ENCODE results near the gene PDZD2.
A peak's percentile ranks its signal among the peaks of the same experiment; 100 is the strongest.
"Not testable (repeated sequence)": the region's sequence is repeated elsewhere in the genome, so short reads cannot be mapped to it uniquely, and the experiment has no call there.

The PDZD2 gene

DNA sequence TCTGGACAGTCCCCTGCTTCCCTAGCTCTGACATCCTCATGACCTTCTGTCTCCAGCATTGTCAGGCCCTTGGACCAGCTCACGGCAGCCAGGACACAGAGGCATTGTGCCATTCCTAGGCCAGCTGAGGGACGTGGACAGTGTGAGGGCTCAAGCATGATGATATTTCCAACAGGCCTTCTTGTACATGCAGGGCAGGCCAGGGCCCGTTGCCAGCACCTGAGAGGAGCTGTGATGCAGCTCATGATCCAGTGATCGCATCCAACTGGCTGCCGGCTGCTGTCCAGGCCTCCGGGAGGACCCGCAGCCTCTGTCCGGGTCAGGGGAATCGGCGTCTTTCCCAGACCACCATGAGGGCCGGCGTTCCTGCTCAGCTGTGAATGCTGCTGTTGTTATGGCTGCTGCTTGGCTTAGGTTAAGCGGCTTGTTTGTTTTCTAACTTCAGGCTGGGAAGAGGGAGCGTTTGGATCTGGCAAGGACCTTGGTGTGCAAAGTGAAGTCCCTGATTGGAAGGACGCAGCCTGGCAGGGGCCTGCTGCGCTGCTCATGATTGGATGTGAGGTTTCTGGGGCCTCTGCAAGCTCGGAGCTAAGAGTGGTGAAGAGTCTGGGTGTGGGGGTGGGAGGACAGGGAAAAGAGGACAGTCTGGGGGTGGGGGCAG lies 53.8 kb downstream of the PDZD2 start:
- no peak for DNase-seq

DNA sequence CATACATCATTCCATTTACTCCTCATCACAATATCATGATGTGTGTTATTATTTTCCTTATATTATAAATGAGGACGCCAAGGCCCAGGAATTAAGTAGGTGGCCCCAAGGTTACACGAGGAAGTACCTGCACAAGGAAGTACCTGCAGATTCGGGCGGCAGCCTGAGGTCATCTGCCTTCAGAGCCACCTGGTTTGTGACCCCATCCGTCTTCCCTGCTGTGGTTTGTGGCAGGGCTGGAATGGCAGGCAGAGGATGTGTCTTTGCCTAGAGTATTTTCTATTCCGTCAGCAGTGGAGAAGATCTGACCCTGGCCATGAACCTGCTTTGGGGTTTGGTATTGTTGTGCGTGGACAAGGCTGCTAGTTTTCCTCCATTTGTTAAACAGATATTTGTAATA lies 59.7 kb downstream of the PDZD2 start:
- no peak for DNase-seq

DNA sequence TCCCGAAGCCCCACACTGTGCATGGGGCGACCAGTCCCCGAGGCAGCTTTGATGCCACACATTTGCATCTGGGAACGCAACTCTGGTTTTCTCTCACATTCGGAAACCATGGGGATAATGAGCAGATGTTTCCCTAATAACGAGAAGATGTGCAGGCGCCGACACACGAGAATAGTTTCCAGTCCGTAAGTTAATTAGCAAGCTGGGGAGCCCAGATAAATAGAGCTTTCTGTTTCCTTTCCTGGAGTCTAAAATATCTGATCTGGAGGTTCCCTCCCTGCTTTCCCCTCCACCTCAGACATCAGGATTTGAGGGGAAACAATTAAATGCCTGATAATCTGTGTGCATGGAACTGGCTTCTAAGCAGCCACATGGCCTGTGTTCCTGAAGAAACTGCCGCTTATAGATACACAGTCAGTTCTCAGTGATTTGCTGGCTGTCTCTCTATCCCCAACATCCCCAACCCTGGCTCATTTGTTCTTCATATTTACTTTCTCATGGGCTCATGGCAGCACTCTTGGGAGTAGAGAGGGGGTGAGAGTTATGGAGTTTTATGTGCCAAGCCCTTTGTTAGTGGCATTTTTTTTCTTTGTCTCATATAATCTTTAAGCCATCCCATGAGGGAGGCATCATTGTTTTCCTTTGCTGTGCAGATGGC lies 62.8 kb downstream of the PDZD2 start:
- no peak for DNase-seq

DNA sequence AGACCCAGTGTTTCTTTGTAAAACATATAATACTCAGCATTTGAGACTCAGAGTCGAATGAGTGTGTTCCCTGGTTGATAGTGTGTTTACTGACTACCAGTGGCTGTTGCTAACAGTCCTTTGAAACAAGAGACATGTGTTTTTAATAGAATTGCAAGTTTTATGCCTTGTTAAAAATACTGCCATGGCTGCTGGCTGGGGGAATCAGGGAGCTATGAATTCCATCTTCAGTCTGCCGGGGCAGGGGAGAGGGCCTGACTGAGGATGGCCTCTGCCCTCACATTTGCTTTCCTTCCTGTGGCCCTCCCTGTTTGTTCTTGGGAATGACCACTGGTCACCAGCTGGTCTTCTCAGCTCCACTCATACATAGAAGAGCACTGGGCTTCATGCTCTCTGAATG lies 63.8 kb downstream of the PDZD2 start:
- no peak for DNase-seq

DNA sequence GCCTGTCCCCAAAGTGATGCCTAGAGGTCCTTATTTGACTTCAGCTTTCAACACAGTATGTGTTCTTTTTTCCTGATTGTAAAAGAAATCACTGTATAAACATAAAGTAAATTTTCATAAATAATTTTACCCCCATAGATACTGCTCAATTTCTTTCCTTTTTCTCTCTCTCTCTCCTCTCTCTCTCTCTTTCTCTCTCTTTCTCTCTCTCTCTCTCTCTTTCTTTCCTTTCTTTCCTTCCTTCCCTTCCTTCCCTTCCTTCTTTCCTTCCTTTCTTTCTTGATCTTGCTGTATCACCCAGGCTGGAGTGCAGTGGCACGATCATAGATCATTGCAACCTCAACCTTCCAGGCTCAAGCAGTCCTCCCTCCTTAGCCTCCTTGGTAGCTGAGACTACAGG lies 64.8 kb downstream of the PDZD2 start:
- DNase-seq: no peak

DNA sequence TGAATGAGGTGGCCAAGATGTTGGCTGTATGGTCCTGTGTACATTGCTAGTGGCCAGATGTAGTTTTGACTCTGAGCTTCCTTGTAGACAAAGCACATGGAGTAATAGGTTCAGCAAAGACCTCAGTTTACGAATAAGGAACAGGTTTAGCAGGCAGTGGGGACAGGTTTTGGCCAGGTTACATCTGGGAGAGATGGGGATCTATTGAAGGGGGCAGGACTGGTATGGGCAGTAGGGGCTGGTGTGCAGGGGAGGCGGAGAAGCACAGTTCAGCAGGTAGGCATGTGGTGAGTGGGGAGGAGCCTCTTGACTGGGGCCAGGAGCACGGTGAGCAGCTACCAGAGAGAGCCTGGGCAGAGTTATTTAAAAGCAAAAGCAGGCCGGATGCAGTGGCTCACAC lies 67.3 kb downstream of the PDZD2 start:
- no peak for DNase-seq

DNA sequence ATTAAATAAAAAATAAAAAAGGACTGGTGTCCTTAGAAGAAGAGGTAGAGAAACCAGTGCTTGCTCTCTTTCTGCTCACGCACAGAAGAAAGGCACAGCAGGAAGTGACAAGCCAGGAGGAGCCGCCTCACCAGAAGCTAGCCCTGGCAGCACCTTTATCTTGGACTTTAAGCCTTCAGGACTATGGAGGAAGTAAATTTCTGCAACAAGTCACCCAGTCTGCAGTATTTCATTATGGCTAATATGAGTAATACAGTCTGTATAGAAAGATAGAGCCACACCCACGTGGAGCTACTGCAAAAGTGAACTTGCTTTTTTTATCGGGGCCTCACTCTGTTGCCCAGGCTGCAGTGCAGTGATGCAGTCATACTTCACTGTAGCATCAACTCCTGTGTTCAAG lies 68.4 kb downstream of the PDZD2 start:
- DNase-seq: no peak

DNA sequence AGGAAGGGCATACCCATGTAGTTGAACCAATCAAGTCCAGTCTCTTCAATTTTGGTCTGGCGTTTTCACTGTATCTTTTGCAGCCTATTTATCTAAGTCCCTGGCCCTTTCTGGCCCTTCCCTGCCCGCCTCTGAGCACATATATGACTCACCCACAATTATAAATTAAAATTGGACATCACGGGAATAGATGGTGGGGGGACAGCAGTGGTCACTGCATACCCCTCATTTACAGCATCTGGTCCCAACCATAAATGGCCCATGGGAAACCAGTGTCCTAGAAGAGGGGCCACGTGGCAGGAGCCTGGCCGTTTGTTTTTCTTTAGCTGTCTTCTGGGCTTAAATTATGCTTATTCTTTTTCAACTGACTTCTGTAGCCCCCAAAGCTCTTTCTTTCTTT lies 69.2 kb downstream of the PDZD2 start:
- DNase-seq: no peak

DNA sequence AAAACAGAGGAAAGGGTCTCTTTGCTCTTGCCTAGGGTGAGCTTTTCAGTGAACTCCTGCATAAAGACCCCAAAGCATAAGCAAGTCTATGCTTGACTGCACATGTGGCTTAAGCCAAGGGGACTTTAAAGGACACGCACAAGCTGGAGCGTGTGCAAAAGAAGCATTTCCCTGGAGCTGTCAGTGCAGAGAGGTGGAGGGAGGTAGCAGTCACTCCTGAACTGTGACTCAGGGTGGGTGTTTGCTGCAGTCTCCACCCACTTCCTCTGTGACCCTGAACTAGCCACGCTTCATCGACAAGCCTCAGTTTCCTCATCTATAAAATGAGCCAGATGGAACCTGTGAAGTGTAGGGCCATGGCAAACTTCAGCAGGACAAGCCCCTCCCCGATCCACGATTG lies 72.4 kb downstream of the PDZD2 start:
- no peak for DNase-seq

DNA sequence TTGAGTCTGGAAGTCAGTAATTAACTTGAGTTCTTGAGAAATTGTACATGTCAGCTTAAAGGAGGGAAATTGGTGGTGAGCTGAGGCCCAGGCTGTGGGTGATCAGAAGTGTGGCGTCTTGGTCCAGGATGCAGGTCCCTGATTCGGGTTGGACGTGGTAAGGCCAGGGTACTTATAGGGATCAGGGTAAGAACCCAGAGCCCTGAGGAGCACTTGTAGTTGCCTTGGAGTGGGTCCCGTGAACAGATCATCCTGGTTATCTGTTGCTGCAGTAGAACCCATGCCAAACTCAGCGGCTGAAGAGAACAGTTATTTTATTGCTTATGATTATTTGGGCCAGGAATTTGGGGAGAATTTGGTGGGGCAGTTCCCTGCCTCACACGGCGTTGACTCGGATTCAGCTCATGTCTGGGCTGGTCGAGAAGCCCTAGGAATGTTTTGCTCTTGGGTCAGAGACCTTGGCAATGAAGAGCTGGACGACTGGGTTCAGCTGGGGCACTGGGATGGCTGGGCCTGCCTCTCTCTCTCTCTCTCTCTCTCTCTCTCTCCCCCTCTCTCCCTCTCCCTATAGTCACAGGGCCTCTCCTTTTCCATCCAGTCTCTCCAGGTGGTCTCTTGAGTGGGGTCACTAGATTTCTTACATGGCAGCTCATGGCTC lies 73.1 kb downstream of the PDZD2 start:
- DNase-seq: no peak

DNA sequence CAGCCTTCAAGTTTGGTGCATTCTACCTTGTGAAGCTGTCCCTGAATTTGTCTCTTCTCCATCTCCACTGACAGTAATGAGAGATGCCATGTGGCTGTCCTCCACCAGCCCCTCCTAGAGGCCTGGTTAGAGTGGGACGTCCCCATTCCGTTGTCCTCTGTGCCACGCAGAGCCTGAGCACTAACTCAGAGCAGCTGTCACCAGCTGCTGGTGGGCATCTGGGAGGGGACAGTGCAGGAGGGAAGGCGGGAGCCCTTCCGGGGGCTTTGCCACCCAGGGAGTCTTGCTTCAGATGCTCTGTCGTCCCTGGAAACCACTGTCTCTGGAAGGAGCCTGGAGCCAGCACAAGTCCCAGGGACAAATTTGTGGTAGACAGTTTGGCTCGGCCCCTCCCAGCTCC lies 78.6 kb downstream of the PDZD2 start:
- no peak for DNase-seq

DNA sequence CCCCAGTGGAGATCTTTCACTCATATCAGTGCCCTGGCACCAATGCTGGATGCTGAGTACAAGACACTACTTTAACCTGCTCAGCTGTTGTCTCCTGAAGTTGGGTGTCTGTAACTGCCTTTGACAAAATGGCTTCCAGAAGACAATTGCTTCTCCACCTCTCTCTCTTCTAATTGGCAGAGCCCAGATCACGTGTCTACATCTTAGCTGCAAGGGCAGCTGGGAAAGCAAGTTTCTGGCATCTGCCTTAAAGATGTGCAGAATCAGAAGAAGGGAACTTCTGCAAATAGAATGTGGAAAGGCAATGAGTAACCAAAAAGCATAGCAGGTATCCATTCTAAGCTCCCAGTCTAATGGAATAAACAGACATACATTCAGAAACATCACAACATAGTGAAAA lies 81.1 kb downstream of the PDZD2 start:
- DNase-seq: no peak

DNA sequence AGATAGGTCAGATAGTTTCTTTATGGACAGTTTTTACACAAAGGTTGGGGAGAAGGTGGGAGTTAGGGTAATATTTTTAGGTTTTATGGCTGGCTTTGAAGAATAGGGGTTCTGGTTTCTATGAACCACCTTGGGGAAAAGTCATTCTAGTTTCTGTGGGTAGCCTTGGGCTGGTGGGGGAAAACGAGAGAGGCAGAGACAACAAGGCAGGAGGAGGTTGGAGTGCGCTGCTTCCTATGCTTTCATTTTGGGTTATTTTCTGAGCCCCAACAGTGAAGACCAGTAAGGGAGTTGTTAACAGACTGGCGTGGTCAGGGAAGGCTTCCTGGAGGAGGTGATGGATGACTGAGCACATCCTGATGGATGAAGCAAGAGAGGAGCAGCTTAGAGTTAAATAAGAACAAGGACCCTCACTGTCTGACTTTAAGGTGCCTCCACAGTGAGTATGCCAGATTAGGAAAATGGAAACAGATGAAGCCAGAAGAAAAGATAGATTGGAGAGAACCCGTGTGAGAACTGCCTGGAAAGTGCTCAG lies 81.9 kb downstream of the PDZD2 start:
- no peak for DNase-seq

DNA sequence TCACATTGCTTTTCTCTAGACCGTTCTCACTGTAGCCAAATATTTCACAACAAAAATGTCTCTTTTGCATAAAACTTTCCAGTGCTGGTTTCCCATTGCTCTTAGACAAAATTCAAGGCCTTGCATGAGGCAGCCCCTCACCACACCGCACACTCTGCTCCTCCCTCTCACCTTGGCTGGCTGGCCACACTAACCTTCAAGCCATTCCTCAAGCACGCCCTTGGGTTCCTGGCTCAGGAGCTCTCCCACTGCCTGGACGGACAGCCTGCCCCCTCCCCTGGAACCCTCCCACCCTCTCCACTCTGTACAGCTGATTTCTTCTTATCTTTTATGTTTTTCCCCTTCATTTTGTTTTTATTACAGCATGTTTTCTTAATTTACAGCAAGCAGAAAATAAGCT lies 83.2 kb downstream of the PDZD2 start:
- DNase-seq: no peak

DNA sequence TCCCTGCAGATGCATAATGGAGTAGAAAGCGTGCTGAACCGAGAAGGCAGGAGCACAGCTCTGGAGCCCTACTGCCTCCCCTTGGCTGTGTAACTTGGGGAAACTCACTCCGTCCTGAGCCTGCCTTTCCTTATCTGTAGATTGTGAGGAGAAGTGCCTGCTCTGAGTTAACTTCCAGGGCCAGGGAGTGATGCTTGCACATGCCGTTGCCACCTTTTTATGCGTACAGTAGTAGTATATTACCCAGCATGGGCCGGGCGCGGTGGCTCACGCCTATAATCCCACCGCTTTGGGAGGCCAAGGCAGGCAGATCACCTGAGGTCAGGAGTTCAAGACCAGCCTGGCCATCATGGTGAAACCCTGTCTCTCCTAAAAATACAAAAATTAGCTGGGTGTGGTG lies 87.1 kb downstream of the PDZD2 start:
- DNase-seq: no peak

DNA sequence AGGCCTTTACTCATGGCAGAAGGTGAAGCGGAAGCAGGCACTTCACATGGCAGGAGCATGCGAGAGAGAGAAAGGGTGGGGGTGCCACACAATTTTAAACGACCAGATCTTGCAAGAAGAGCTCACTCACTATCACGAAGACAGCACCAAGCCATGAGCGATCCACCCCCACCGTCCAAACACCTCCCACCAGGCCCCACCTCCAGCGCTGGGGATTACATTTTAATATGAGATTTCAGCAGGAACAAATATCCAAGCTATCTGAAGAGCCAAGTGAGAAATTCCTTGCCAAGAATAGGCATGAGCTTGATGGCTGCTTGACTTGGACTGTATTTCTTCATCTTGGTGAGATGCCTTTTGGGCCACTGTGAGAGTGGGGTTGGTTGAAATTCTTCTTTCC lies 88.0 kb downstream of the PDZD2 start:
- no peak for DNase-seq

DNA sequence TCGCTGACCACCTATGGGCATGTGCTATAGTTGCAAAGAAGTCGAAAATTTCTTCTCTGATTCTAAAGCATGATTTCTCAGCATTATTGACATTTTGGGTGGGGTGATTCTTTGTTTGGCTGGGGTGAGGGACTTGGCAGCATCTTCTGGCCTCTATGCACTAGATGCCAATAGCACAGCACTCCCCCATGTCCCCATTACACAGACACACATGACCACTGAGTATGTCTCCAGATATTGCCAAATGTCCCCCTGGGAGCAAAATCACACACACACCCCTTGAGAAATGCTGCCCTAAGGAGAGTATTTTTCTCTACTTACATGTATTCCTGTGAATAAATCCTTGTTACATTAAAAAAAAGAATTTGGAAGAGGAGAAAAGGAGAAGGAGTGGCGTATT lies 89.1 kb downstream of the PDZD2 start:
- DNase-seq: no peak

DNA sequence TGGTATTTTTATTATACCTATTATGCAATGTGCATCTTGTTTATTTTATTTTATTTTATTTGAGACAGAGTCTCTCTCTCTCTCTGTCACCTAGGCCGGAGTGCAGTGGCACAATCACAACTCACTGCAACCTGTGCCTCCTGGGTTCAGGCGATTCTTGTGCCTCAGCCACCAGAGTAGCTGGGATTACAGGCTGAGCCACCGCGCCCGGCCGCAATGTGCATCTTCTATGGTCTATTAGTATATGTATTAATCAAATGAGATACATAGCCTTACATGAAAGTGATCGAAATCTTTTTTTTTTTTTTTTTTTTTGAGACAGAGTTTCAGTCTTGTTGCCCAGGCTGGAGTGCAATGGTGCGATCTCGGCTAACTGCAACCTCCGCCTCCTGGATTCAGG lies 89.9 kb downstream of the PDZD2 start:
- DNase-seq: not testable (repeated sequence)

DNA sequence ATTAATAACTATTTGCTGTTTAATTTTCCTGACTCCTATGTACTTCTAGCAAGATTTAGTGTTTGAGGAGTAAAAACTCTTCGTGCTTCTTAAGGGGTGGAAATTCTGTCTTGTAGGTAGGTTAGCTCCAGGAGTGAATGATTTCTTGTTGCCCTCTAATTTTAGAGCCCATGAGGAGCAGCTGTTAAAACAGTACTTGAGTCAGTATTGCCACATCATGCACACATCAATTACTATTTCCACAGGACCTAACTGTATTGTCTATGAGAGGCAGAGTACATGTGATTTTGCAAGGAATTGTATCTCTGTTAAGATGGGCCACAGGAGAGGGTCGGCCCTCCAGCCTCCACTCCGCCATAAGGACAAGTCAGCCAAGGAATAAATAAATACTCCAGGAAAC lies 91.2 kb downstream of the PDZD2 start:
- peak; percentile 48 for DNase-seq

DNA sequence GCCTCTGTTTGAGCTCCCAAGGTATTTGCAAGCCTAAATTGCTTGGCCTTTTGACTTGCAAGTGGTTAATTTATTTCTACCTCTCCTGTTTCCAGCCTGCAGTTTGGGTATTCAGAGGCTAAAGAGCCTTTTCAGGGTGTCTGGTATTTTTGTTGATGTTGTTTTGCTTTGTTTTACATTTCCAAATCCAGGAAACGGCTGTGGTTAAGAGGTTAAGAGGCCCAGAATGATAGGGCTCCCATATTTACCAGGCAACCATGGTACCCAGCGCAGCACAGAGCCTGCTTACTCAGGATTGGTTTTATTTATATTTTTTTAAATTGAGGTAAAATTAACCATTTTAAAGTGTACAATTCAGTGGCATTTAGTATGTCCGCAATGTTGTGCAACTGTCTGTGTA lies 92.1 kb downstream of the PDZD2 start:
- DNase-seq: no peak

DNA sequence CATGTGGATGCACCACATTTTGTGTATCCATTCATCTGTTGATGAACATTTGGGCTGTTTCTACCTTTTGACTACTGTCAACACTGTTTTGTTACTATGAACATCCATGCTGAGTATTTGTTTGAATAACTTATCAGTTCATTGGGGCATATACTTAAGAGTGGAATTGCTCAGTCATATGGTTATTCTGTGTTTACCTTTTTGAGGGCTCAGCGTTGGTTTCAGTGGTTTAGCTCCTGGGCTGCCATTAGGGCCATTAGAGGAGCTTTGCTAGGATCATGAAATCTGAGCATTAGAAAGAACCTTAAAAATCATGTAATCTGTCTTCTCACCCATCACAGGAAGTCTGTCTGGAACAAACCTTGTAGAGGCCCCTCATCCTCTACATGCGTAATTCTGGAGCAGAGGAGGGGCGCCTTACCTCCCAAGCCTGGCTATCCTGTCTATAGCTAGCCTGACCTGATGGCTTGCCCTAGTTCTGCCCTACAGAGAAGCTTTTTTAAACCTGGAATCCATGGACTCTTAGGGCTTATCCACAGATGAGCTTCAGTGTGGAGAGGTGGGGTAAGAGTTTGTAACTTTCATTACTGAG lies 92.9 kb downstream of the PDZD2 start:
- DNase-seq: no peak

DNA sequence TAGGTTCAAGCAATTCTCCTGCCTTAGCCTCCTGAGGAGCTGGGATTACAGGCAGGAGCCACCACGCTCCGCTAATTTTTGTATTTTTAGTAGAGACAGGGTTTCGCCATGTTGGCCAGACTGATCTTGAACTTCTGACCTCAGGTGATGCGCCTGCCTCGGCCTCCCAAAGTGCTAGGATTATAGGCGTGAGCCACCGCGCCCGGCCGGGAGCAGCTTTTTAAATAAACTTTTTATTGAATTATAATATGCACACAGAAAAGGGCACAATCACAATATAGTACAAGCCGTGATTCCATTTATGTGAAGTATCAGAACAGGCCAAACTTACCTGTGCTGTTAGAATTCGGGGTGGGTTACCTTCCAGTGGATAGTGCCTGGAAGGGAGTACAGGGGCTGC lies 93.9 kb downstream of the PDZD2 start:
- not testable (repeated sequence) for DNase-seq

DNA sequence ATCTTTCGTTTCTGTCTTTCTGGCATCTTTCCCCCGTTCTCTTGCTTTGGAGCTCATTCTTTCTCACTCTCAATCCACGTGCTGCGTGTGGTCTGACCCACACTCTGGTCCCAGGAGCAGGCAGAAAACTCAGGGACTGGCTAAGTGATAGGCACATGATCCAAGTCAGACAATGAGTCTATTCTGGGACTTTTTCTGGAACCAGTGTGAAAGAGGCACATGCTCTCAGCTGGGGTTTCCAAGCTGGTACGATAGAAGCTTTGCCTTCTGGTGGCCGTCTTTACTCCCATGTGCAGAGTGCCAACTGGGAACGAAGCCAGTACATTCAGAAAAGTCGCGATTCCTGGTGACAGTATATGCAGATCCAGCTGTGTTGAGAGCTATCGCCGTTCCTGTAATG lies 94.4 kb downstream of the PDZD2 start:
- no peak for DNase-seq

DNA sequence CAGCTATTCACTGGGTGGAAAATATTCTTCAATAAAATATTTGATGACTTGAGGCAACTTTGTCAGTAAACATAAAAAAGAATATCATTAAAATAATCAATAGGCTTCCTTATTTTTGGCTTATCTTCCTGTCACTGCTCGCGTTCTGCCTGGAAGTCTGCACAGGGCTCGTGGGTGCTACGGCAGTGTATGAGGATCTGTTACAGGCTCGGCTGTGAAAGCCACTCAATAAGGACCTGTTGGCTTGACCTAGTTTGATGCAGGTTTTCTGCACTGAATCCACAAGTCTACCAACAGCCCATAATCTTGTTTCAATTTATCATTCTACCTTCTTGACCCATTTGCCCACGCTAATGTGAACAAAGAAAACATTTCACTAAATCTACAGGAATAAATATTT lies 97.2 kb downstream of the PDZD2 start:
- DNase-seq: no peak
